Glomerular endothelial cell (primary cell): Measurements from ENCODE around the gene TBC1D3D. TPM values are rescaled to one million over a fixed set of nuclear protein-coding genes. Genes with fewer than 3 reads are reported as not detected.
"Not testable (repeated sequence)": the region's sequence is repeated elsewhere in the genome, so short reads cannot be mapped to it uniquely, and the experiment has no call there.

Experiments
- DNase-seq: peaks from one replicate; pipeline ENCODE4 v3.0.0-alpha.2; 2011; ENCODE audit warnings: low read depth, low spot score; ENCODE audit errors: extremely low read depth
- total RNA-seq: library from RNA; depleted of rRNA; stranded (reverse); fragments of >200 nt; gene quantifications from 2 replicates; pipeline ENCODE4 v1.2.3, GENCODE V29; 2015

TBC1D3D gene
- total RNA-seq, result 0.53 and 3.0 TPM in 2 replicates

- DNase-seq, result not testable (repeated sequence)
Observed at GRCh38 chr17:38003676-38004075, at the start of gene TBC1D3D. TBC1D3D (plus strand) TSS chr17:38003976; CDS start chr17:38005561, 1,585 bp downstream.

DNA sequence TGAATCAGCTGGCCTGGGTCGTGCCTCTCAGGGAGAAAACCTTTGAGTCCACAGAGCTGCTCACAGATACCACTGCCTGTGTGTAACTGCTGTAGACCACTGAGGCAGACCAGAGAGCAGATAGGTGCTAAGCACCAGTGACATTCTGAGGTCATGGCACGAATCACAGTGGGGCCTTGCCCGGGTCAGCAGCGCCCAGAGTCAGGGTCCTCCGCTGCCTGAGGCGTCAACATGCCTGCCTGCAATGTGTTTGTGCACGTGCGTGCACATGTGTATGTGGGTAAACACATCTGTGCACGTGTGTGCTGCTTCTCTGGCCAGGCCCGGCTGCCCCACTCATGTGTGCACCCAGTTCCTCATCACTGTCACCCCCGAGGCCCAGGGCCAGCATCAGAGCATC lies 14.8 kb upstream of the TBC1D3D start, which contains the start of gene TBC1D3L:
TSS of gene TBC1D3L (minus strand) at position 101 of the 400 bp plus-strand sequence. CDS start 1,540 bp downstream, outside the sequence.
- DNase-seq, result not testable (repeated sequence)

Other genes starting within 250 kb of the TBC1D3D start
- gene TBC1D3K, start 79.6 kb upstream of the TBC1D3D start, total RNA-seq, result 0.06 TPM in 1 of 2 replicates, not detected in the other
- 3.7 and 9.0 TPM in 2 replicates for gene TBC1D3L, start 14.9 kb upstream of the TBC1D3D start, total RNA-seq
- not detected in 2 replicates for gene TBC1D3C, start 64.7 kb downstream of the TBC1D3D start, total RNA-seq
- not detected in 2 replicates for gene TBC1D3E, start 124.0 kb downstream of the TBC1D3D start, total RNA-seq
- not detected in 2 replicates for gene TBC1D3, start 188.6 kb downstream of the TBC1D3D start, total RNA-seq